Fibroblast of peridontal ligament (primary cell): Measurements from ENCODE around the gene SCNN1A.

Source experiments
- DNase-seq: peaks from one replicate; pipeline ENCODE4 v3.0.0-alpha.2; 2010; ENCODE audit errors: extremely low read depth

The SCNN1A gene

GRCh38 chr12:6368906-6369525 is 6.3 kb downstream of the SCNN1A start:
- no peak for DNase-seq

- no peak for DNase-seq
These were observed 7.1 kb downstream of the SCNN1A start for GRCh38 chr12:6367969-6368892.

- no peak for DNase-seq
These were observed 8.0 kb downstream of the SCNN1A start for GRCh38 chr12:6367065-6367968.

GRCh38 chr12:6364044-6364374 is 11.4 kb downstream of the SCNN1A start:
- no peak for DNase-seq

GRCh38 chr12:6363330-6364043 is 11.9 kb downstream of the SCNN1A start:
- no peak for DNase-seq

GRCh38 chr12:6363010-6363329 is 12.4 kb downstream of the SCNN1A start:
- DNase-seq = no peak

- no peak for DNase-seq
These were observed 13.0 kb downstream of the SCNN1A start for GRCh38 chr12:6362403-6362802.

GRCh38 chr12:6361834-6362233 is 13.5 kb downstream of the SCNN1A start:
- DNase-seq = no peak

GRCh38 chr12:6360578-6361490 is 14.5 kb downstream of the SCNN1A start:
- DNase-seq = no peak

- no peak for DNase-seq
These were observed 15.2 kb downstream of the SCNN1A start for GRCh38 chr12:6360080-6360571.

GRCh38 chr12:6358881-6359280 is 16.5 kb downstream of the SCNN1A start:
- no peak for DNase-seq

GRCh38 chr12:6356374-6356820 is 19.0 kb downstream of the SCNN1A start:
- no peak for DNase-seq

GRCh38 chr12:6355491-6356373 is 19.6 kb downstream of the SCNN1A start:
- no peak for DNase-seq

- no peak for DNase-seq
These were observed 20.6 kb downstream of the SCNN1A start for GRCh38 chr12:6354495-6355393.

GRCh38 chr12:6352193-6353173 is 22.9 kb downstream of the SCNN1A start:
- DNase-seq = no peak

- no peak for DNase-seq
These were observed 23.7 kb downstream of the SCNN1A start for GRCh38 chr12:6351622-6352021.
